Endothelial cell of umbilical vein (primary cell): ENCODE data around the gene NFATC2.
"Not testable (repeated sequence)": the region's sequence is repeated elsewhere in the genome, so short reads cannot be mapped to it uniquely, and the experiment has no call there.

Source experiments
- EZH2 ChIP-seq: IDR thresholded peaks from 2 replicates; pipeline ENCODE4 v1.6.1; 2012; ENCODE audit warnings: borderline replicate concordance, low read depth, mild to moderate bottlenecking, moderate library complexity, low read length, inconsistent platforms; ENCODE audit not compliant: severe bottlenecking
- FOS ChIP-seq: IDR thresholded peaks from 2 replicates; pipeline ENCODE4 v1.6.1; 2011; ENCODE audit warnings: mild to moderate bottlenecking, low read length, moderate library complexity, borderline replicate concordance; ENCODE audit not compliant: insufficient read depth
- JUN ChIP-seq: IDR thresholded peaks from 2 replicates; pipeline ENCODE4 v1.6.1; 2011; ENCODE audit warnings: borderline replicate concordance, low read depth; ENCODE audit not compliant: insufficient read length, insufficient read depth
- POLR2A ChIP-seq: IDR thresholded peaks from 2 replicates; pipeline ENCODE4 v1.6.1; 2012; ENCODE audit warnings: low read depth, mild to moderate bottlenecking, control low read depth, low read length
- POLR2AphosphoS5 ChIP-seq: IDR thresholded peaks from 2 replicates; pipeline ENCODE4 v1.6.1; 2012; ENCODE audit warnings: low read depth, mild to moderate bottlenecking, control low read depth, low read length, moderate library complexity; ENCODE audit not compliant: insufficient read depth
- TF ChIP-seq, protein P1 (sequence below), 2 donors: IDR thresholded peaks; 1 replicate in 1 of 2; 2 replicates in 1 of 2; pipeline ENCODE4 v1.5.1; 2011; ENCODE audit warnings: low read length in 2 of 2, mild to moderate bottlenecking in 2 of 2, moderate library complexity in 2 of 2, control low read depth in 1 of 2, inconsistent platforms in 1 of 2, low read depth in 1 of 2; ENCODE audit not compliant: insufficient read depth in 1 of 2; ENCODE audit errors: extremely low read depth in 1 of 2
- TF ChIP-seq, protein P2 (sequence below): IDR thresholded peaks from 2 replicates; pipeline ENCODE4 v1.6.1; 2011; ENCODE audit not compliant: insufficient read depth, insufficient read length

DNA sequence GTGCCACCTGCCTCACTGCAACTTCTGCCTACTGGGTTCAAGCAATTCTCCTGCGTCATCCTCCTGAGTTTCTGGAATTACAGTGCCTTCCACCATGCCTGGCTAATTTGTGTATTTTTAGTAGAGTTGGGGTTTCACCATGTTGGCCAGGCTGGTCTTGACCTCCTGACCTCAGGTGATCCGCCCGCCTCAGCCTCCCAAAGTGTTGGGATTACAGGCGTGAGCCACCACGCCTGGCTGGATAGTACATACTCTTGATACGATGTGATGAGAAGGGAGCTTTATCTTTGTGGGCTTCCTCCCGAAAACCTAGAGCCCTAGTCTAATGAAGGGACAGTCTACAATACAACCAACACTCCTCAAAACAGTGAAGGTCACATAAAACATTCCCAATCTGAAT lies 2.4 kb downstream of the NFATC2 start:
- not testable (repeated sequence) for TF ChIP-seq POLR2A, EZH2, FOS, JUN, POLR2AphosphoS5
- TF ChIP-seq, protein P1, sequence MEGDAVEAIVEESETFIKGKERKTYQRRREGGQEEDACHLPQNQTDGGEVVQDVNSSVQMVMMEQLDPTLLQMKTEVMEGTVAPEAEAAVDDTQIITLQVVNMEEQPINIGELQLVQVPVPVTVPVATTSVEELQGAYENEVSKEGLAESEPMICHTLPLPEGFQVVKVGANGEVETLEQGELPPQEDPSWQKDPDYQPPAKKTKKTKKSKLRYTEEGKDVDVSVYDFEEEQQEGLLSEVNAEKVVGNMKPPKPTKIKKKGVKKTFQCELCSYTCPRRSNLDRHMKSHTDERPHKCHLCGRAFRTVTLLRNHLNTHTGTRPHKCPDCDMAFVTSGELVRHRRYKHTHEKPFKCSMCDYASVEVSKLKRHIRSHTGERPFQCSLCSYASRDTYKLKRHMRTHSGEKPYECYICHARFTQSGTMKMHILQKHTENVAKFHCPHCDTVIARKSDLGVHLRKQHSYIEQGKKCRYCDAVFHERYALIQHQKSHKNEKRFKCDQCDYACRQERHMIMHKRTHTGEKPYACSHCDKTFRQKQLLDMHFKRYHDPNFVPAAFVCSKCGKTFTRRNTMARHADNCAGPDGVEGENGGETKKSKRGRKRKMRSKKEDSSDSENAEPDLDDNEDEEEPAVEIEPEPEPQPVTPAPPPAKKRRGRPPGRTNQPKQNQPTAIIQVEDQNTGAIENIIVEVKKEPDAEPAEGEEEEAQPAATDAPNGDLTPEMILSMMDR (IDR thresholded peaks at IDR 0.05; ENCODE audit: extremely low read depth in 1 of 2, insufficient read depth in 1 of 2, low read depth in 1 of 2, low read length in 2 of 2) = not testable (repeated sequence)
- TF ChIP-seq, protein P2, sequence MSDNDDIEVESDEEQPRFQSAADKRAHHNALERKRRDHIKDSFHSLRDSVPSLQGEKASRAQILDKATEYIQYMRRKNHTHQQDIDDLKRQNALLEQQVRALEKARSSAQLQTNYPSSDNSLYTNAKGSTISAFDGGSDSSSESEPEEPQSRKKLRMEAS = not testable (repeated sequence)
